Left ventricle myocardium inferior (tissue), 1 donor: ENCODE measurements around the gene ATG4B. TPM values are rescaled to one million over a fixed set of nuclear protein-coding genes. Genes with fewer than 3 reads are reported as not detected.

Source experiments
- DNase-seq: peaks from one replicate; pipeline ENCODE4 v3.0.0-alpha.2; 2020
- H3K27ac ChIP-seq: fragments of 200-600 bp; replicated peaks from 2 replicates; pipeline ENCODE4 v1.8.0; 2021
- H3K27me3 ChIP-seq: fragments of 200-600 bp; 2 replicates; pipeline ENCODE4 v1.8.0; 2021; ENCODE audit warnings: low read depth
- H3K36me3 ChIP-seq: fragments of 200-600 bp; 2 replicates; pipeline ENCODE4 v1.8.0; 2021
- H3K4me1 ChIP-seq: fragments of 200-600 bp; 2 replicates; pipeline ENCODE4 v1.8.0; 2021
- H3K4me3 ChIP-seq: fragments of 200-600 bp; 2 replicates; pipeline ENCODE4 v1.8.0; 2021; ENCODE audit warnings: mild to moderate bottlenecking, moderate library complexity
- H3K9me3 ChIP-seq: fragments of 200-600 bp; replicated peaks from 2 replicates; pipeline ENCODE4 v1.8.0; 2021
- CTCF ChIP-seq: fragments of 200-600 bp; IDR thresholded peaks from 2 replicates; pipeline ENCODE4 v1.8.0; 2021; ENCODE audit warnings: antibody characterized with exemption, mild to moderate bottlenecking, borderline replicate concordance
- intact Hi-C: fragments of 100-400 bp; cut with micrococcal nuclease; formaldehyde crosslinking; loops from one replicate; pipeline ENCODE4 v1.11.0; 2022
- total RNA-seq: library from RNA; stranded (reverse); fragmentation: NEBNext Ultra II Directional; extraction: Animal tissue kit (Norgen Biotek cat#: 25700); gene quantifications from one replicate; pipeline ENCODE4 v1.2.1, GENCODE V29; 2021
- donor health status: DM: no; HTN: yes; CAD: no; lungs with severe emphysema.

The ATG4B gene
- total RNA-seq, 1 donor from 2014 or later = 39.9 TPM

GRCh38 chr2:241686650-241687425 lies 49.3 kb downstream of the ATG4B start, which contains the start of gene DTYMK:
DTYMK (minus strand) TSS chr2:241686815; CDS start chr2:241686783, 32 bp downstream.
- H3K9me3 ChIP-seq = no peaks in the 10 kb centered on the region
- H3K27ac ChIP-seq = peak within 1 kb of the TSS; percentile 96
- intact Hi-C loops = no loop called here
- peaks cover 42% of the 10 kb centered on the region for H3K4me1 ChIP-seq
- no peaks in the 10 kb centered on the region for H3K27me3 ChIP-seq
- H3K4me3 ChIP-seq = peak within 1 kb of the TSS; percentile 100
- DNase-seq = peak; percentile 97
- TF ChIP-seq CTCF = no peak
- H3K36me3 ChIP-seq = peaks cover 19% of the 10 kb centered on the region

DNA sequence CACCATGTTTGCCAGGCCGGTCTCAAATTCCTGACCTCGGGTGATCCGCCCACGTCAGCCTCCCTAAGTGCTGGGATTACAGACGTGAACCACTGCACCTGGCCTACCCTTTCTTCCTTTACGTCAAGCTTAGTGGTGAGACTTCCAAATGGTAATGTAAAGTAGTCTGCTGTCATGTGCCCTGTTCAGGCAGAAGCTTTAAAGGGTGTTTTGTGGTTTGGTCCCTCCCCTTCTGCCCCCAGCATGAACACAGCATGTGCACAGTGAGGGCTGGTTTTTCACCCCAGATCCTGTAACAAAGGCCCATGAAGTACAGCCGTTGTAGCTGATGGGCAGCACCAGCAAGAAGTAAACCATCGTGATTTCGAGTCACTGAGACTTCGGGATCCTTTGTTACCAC lies 51.8 kb downstream of the ATG4B start:
- no peaks in the 10 kb centered on the region for H3K27me3 ChIP-seq
- DNase-seq = no peak
- no peak overlapping the region for H3K27ac ChIP-seq
- no peak for TF ChIP-seq CTCF
- intact Hi-C loops = no loop called here
- peaks cover 42% of the 10 kb centered on the region for H3K4me1 ChIP-seq
- H3K9me3 ChIP-seq = no peaks in the 10 kb centered on the region
- H3K36me3 ChIP-seq = peaks cover 32% of the 10 kb centered on the region
- no peak overlapping the region for H3K4me3 ChIP-seq

- intact Hi-C loops = no loop called here
Measured at GRCh38 chr2:241690202-241690717, 52.8 kb downstream of the ATG4B start.

GRCh38 chr2:241692448-241692847 lies 55.0 kb downstream of the ATG4B start:
- TF ChIP-seq CTCF = no peak

More at GRCh38 chr2:241690202-241690717, 52.8 kb downstream of the ATG4B start:
- H3K27me3 ChIP-seq = no peaks in the 10 kb centered on the region
- peaks cover 42% of the 10 kb centered on the region for H3K4me1 ChIP-seq
- H3K4me3 ChIP-seq = no peak overlapping the region
- no peak for DNase-seq
- H3K27ac ChIP-seq = no peak overlapping the region
- peaks cover 39% of the 10 kb centered on the region for H3K36me3 ChIP-seq
- H3K9me3 ChIP-seq = no peaks in the 10 kb centered on the region
- TF ChIP-seq CTCF = no peak

GRCh38 chr2:241695651-241696050 lies 58.2 kb downstream of the ATG4B start:
- peaks cover 36% of the 10 kb centered on the region for H3K36me3 ChIP-seq
- no peak for DNase-seq

More at GRCh38 chr2:241692448-241692847, 55.0 kb downstream of the ATG4B start:
- DNase-seq = no peak
- intact Hi-C loops = no loop called here
- Histone ChIP-seq H3K4me1 (peaks cover 22% of the 10 kb centered on the region), H3K9me3 (no peaks in the 10 kb centered on the region), H3K27me3 (no peaks in the 10 kb centered on the region), H3K36me3 (peaks cover 45% of the 10 kb centered on the region), H3K27ac (no peak overlapping the region), H3K4me3 (no peak overlapping the region)

More at GRCh38 chr2:241695651-241696050, 58.2 kb downstream of the ATG4B start:
- no peaks in the 10 kb centered on the region for H3K27me3 ChIP-seq
- no peak overlapping the region for H3K4me3 ChIP-seq
- peaks cover under 1% of the 10 kb centered on the region for H3K4me1 ChIP-seq
- no peak overlapping the region for H3K27ac ChIP-seq
- intact Hi-C loops = no loop called here
- TF ChIP-seq CTCF = no peak
- H3K9me3 ChIP-seq = no peaks in the 10 kb centered on the region
